GM12878 (cell line): ENCODE measurements around the gene MOV10L1. TPM values are rescaled to one million over a fixed set of nuclear protein-coding genes. Genes with fewer than 3 reads are reported as not detected.

Experiments
- ATAC-seq: fragments of 200-7000 bp; cut with Tn5 transposase; 3 replicates; pipeline ENCODE4 v1.9.1; 2020; ENCODE audit warnings: mild to moderate bottlenecking, moderate library complexity
- BruUV-seq: library from RNA; stranded (reverse); fragments of 400-500 nt; replicated peaks from 2 replicates; lab custom pipeline; 2021; lab: Mats Ljungman, UMichigan
- CTCF ChIA-PET: fragments of 300-600 bp; sonication (Branson Sonifier 250); formaldehyde crosslinking; extraction: SDS; loops from one replicate; lab custom pipeline; 2021; ENCODE audit warnings: inconsistent platforms; lab: Yijun Ruan, JAX
- POLR2A ChIA-PET: fragments of 350-600 bp; formaldehyde crosslinking; extraction: SDS; loops from one replicate; lab custom pipeline; 2021; ENCODE audit warnings: inconsistent platforms; lab: Charles Lee
- RAD21 ChIA-PET: fragments of 300-600 bp; sonication (Branson Sonifier 250); formaldehyde crosslinking; loops from one replicate; lab custom pipeline; 2023; ENCODE audit warnings: antibody characterized with exemption; ENCODE audit not compliant: unreplicated experiment; lab: Charles Lee
- SMC1A ChIA-PET: fragments of 300-600 bp; sonication (Branson Sonifier 250); formaldehyde crosslinking; loops from one replicate; lab custom pipeline; 2023; ENCODE audit not compliant: unreplicated experiment, uncharacterized antibody; lab: Charles Lee
- DNase-seq: peaks from one replicate; pipeline ENCODE4 v3.0.0-alpha.2; 2011; ENCODE audit warnings: low read depth, low spot score
- FAIRE-seq: peaks from 3 replicates; lab custom pipeline; 2011; peaks lifted over from hg19 to GRCh38; lab: Jason Lieb, UNC
- H2AFZ ChIP-seq: 2 replicates; pipeline ENCODE4 v1.6.0; 2011; ENCODE audit warnings: low read depth, low read length, control low read depth; ENCODE audit not compliant: control insufficient read depth
- H3K27ac ChIP-seq: 2 replicates; pipeline ENCODE4 v1.5.1; 2011; ENCODE audit warnings: control low read depth; ENCODE audit not compliant: control insufficient read depth, insufficient read depth
- H3K27me3 ChIP-seq, 2 experiments: replicated peaks in 1 of 2; 2 replicates each; pipeline versions ENCODE4 v1.6.0 to v1.6.1; 2011; ENCODE audit warnings: low read length in 1 of 2; ENCODE audit not compliant: control insufficient read depth in 2 of 2, insufficient read depth in 2 of 2
- H3K36me3 ChIP-seq, 2 experiments: 2 replicates each; pipeline ENCODE4 v1.5.1; 2011; ENCODE audit warnings: low read length in 1 of 2; ENCODE audit not compliant: control insufficient read depth in 2 of 2, insufficient read depth in 2 of 2
- H3K4me1 ChIP-seq: 2 replicates; pipeline ENCODE4 v1.6.1; 2011; ENCODE audit warnings: mild to moderate bottlenecking, low read length, moderate library complexity, mixed read lengths; ENCODE audit not compliant: control insufficient read depth, insufficient read depth
- H3K4me2 ChIP-seq: 2 replicates; pipeline ENCODE4 v1.6.0; 2011; ENCODE audit warnings: control low read depth; ENCODE audit not compliant: control insufficient read depth, insufficient read depth
- H3K4me3 ChIP-seq: fragments of 200-600 bp; sonication (generic); 2 replicates; pipeline ENCODE4 v1.5.1; 2016
- H3K79me2 ChIP-seq: 2 replicates; pipeline ENCODE4 v1.6.0; 2011; ENCODE audit warnings: low read length; ENCODE audit not compliant: control insufficient read depth, insufficient read depth
- H3K9ac ChIP-seq: 2 replicates; pipeline ENCODE4 v1.8.0; 2011; ENCODE audit warnings: low read length, control low read depth, mixed read lengths; ENCODE audit not compliant: control insufficient read depth, insufficient read depth
- H3K9me3 ChIP-seq: replicated peaks from 3 replicates; pipeline ENCODE4 v1.5.1; 2011; ENCODE audit warnings: mild to moderate bottlenecking, low read length; ENCODE audit not compliant: control insufficient read depth, insufficient read depth
- H4K20me1 ChIP-seq: 2 replicates; pipeline ENCODE4 v1.6.0; 2011; ENCODE audit not compliant: control insufficient read depth, insufficient read depth
- CHD1 ChIP-seq: IDR thresholded peaks from 2 replicates; pipeline ENCODE4 v1.6.1; 2012; ENCODE audit warnings: low read depth, low read length, improper control_type of control experiment
- DPF2 ChIP-seq: fragments of 450-650 bp; IDR thresholded peaks from 2 replicates; pipeline ENCODE4 v1.6.1; 2017; ENCODE audit warnings: mild to moderate bottlenecking
- ELK1 ChIP-seq: IDR thresholded peaks from 2 replicates; pipeline ENCODE4 v1.6.1; 2012; ENCODE audit warnings: low read depth, low read length, improper control_type of control experiment
- IKZF2 ChIP-seq, 2 experiments: fragments of 450-650 bp; IDR thresholded peaks; 2 replicates each; pipeline ENCODE4 v1.6.1; 2017; ENCODE audit warnings: mild to moderate bottlenecking in 2 of 2, moderate library complexity in 2 of 2
- IRF4 ChIP-seq: IDR thresholded peaks from 2 replicates; pipeline ENCODE4 v1.6.1; 2011; ENCODE audit warnings: low read depth, low read length
- MEF2B ChIP-seq: fragments of 450-650 bp; IDR thresholded peaks from 2 replicates; pipeline ENCODE4 v1.6.1; 2018; ENCODE audit warnings: mild to moderate bottlenecking, moderate library complexity; ENCODE audit not compliant: partially characterized antibody, poor library complexity, severe bottlenecking
- NR2C2 ChIP-seq: IDR thresholded peaks from 2 replicates; pipeline ENCODE4 v1.6.1; 2011; ENCODE audit warnings: borderline replicate concordance, low read depth; ENCODE audit not compliant: control insufficient read depth, insufficient read length
- PAX5 ChIP-seq: IDR thresholded peaks from 2 replicates; pipeline ENCODE4 v1.6.1; 2011; ENCODE audit warnings: low read depth, low read length, borderline replicate concordance
- PAX8 ChIP-seq: fragments of 450-650 bp; IDR thresholded peaks from 2 replicates; pipeline ENCODE4 v1.6.1; 2017; ENCODE audit warnings: mild to moderate bottlenecking, moderate library complexity
- PKNOX1 ChIP-seq: fragments of 450-650 bp; IDR thresholded peaks from 2 replicates; pipeline ENCODE4 v1.6.1; 2016; ENCODE audit warnings: mild to moderate bottlenecking
- POLR2AphosphoS2 ChIP-seq: IDR thresholded peaks from 2 replicates; pipeline ENCODE4 v1.6.1; 2011; ENCODE audit warnings: low read depth, mild to moderate bottlenecking, low read length, improper control_type of control experiment, moderate library complexity
- RUNX3 ChIP-seq: IDR thresholded peaks from 2 replicates; pipeline ENCODE4 v1.6.1; 2012; ENCODE audit warnings: low read length, inconsistent platforms
- SPI1 ChIP-seq: IDR thresholded peaks from 2 replicates; pipeline ENCODE4 v1.6.1; 2011; ENCODE audit warnings: low read depth, mild to moderate bottlenecking, low read length, moderate library complexity, borderline replicate concordance; ENCODE audit not compliant: insufficient read depth
- ZNF207 ChIP-seq: fragments of 450-650 bp; IDR thresholded peaks from 2 replicates; pipeline ENCODE4 v1.6.1; 2014; ENCODE audit warnings: antibody characterized with exemption, mild to moderate bottlenecking, borderline replicate concordance
- ZNF274 ChIP-seq: IDR thresholded peaks from one replicate; pipeline ENCODE4 v1.8.0; 2011; ENCODE audit not compliant: insufficient read length, insufficient read depth
- WGBS: methylation state at CpG from one replicate; pipeline ENCODE4 v1.1.6; 2016; ENCODE audit warnings: low lambda C conversion rate; ENCODE audit not compliant: insufficient replicate concordance, insufficient coverage; ENCODE audit errors: missing lambda C conversion rate; 5-methylcytosine and 5-hydroxymethylcytosine counted together
- in situ Hi-C: fragments of 300-500 bp; cut with MboI; formaldehyde crosslinking; loops from 9 replicates; pipeline ENCODE4 v1.14.3; 2018; ENCODE audit warnings: mixed read lengths
- intact Hi-C: fragments of 100-400 bp; cut with micrococcal nuclease; formaldehyde crosslinking; loops from one replicate; pipeline ENCODE4 v1.14.2; 2022; ENCODE audit not compliant: unreplicated experiment
- polyA plus RNA-seq, 11 experiments: library from polyadenylated mRNA; depleted of rRNA in 4 of 11; unstranded in 6 of 11; stranded (reverse) in 5 of 11; fragments of >200 nt; fragmentation: Nextera tagmentation in 4 of 11; fragmentation: Illumina TruSeq in 1 of 11; extraction: Ambion mirVana in 4 of 11; extraction: Trizol in 1 of 11; gene quantifications; 1 replicate in 1 of 11; 2 replicates in 10 of 11; pipeline versions ENCODE4 v1.2.1 to v1.2.3, GENCODE V29; 2011 to 2016; ENCODE audit warnings: inconsistent platforms in 2 of 11, missing spikeins in 2 of 11, low read depth in 1 of 11
- total RNA-seq, 4 experiments: library from RNA; depleted of rRNA in 3 of 4; stranded (reverse); fragments of >200 nt in 3 of 4; fragmentation: Illumina TruSeq in 1 of 4; extraction: Trizol in 1 of 4; gene quantifications; 2 replicates each; pipeline versions ENCODE4 v1.2.1 to v1.2.3, GENCODE V29; 2013 to 2021
- TF ChIP-seq, protein P1 (sequence below): IDR thresholded peaks from 2 replicates; pipeline ENCODE4 v1.6.1; 2012; ENCODE audit warnings: improper control_type of control experiment, low read depth, low read length; ENCODE audit not compliant: insufficient replicate concordance

Gene MOV10L1
- total and polyA plus RNA-seq, 10 of the 15 experiments (the other 5 are each of a cell fraction or from before 2014, with no cell fraction given), result 0.22 TPM; not detected in 9

DNA sequence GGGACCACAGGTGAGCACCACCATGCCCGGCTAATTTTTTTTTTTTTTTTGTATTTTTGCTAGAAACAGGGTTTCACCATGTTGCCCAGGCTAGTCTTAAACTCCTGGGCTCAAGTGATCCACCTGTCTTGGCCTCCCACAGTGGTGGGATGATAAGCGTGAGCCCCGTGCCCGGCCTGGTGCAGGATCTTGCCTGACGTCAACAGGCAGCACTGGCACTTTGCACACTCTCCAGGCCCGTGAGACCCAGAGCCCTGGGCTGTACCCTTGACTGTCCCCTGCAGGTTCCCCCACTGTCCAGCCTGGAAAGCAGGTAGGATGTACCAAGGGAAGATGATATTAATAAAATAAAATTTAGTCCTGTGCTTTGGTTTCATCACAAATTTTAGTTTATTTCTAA is 51.7 kb downstream of the MOV10L1 start:
- 77% methylated on average over 5 of the region's 6 CpGs for WGBS
- ChIA-PET SMC1A (no interaction called here), RAD21 (no interaction called here), POLR2A (no interaction called here), CTCF (interaction anchor here (1.2 kb wide), 1 partner anchor 30 kb away, joined by 3 read pairs; no protein-coding TSS in a partner anchor)
- Histone ChIP-seq H3K4me1 (peaks cover 3% of the 10 kb centered on the region; the same call in 1 of the 2 replicates), H3K4me3 (no peak overlapping the region), H2AFZ (no peak overlapping the region), H4K20me1 (no peaks in the 10 kb centered on the region), H3K27me3 (no peaks in the 10 kb centered on the region; a peak in 1 of 4 replicates), H3K79me2 (no peaks in the 10 kb centered on the region), H3K36me3 (no peaks in the 10 kb centered on the region), H3K4me2 (no peak overlapping the region), H3K9me3 (no peaks in the 10 kb centered on the region), H3K27ac (no peak overlapping the region), H3K9ac (no peak overlapping the region)
- intact Hi-C loops (no loop called here), in situ Hi-C loops (no loop called here)
- DNase-seq, result no peak
- no peak for ATAC-seq
- FAIRE-seq, result no peak
- TF ChIP-seq PKNOX1 (no peak), IRF4 (no peak), ZNF207 (no peak), IKZF2 (IDR thresholded peaks at IDR 0.05) (no peak), NR2C2 (no peak), POLR2AphosphoS2 (no peak), ELK1 (no peak), PAX8 (no peak), SPI1 (no peak), PAX5 (no peak), ZNF274 (no peak), CHD1 (no peak), DPF2 (no peak), RUNX3 (no peak), MEF2B (no peak)
- TF ChIP-seq, protein P1, sequence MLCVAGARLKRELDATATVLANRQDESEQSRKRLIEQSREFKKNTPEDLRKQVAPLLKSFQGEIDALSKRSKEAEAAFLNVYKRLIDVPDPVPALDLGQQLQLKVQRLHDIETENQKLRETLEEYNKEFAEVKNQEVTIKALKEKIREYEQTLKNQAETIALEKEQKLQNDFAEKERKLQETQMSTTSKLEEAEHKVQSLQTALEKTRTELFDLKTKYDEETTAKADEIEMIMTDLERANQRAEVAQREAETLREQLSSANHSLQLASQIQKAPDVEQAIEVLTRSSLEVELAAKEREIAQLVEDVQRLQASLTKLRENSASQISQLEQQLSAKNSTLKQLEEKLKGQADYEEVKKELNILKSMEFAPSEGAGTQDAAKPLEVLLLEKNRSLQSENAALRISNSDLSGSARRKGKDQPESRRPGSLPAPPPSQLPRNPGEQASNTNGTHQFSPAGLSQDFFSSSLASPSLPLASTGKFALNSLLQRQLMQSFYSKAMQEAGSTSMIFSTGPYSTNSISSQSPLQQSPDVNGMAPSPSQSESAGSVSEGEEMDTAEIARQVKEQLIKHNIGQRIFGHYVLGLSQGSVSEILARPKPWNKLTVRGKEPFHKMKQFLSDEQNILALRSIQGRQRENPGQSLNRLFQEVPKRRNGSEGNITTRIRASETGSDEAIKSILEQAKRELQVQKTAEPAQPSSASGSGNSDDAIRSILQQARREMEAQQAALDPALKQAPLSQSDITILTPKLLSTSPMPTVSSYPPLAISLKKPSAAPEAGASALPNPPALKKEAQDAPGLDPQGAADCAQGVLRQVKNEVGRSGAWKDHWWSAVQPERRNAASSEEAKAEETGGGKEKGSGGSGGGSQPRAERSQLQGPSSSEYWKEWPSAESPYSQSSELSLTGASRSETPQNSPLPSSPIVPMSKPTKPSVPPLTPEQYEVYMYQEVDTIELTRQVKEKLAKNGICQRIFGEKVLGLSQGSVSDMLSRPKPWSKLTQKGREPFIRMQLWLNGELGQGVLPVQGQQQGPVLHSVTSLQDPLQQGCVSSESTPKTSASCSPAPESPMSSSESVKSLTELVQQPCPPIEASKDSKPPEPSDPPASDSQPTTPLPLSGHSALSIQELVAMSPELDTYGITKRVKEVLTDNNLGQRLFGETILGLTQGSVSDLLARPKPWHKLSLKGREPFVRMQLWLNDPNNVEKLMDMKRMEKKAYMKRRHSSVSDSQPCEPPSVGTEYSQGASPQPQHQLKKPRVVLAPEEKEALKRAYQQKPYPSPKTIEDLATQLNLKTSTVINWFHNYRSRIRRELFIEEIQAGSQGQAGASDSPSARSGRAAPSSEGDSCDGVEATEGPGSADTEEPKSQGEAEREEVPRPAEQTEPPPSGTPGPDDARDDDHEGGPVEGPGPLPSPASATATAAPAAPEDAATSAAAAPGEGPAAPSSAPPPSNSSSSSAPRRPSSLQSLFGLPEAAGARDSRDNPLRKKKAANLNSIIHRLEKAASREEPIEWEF, result no peak
- BruUV-seq, result no TSS peak
